Activated CD4-positive, alpha-beta T cell treated with anti-CD3 and anti-CD28 coated beads, Interleukin-2, amount 50 U/mL, for 24 hours (primary cell): Measurements from ENCODE around the gene MARCHF7.
"Not testable (repeated sequence)": the region's sequence is repeated elsewhere in the genome, so short reads cannot be mapped to it uniquely, and the experiment has no call there.

ENCODE experiments used
- DNase-seq, 2 donors: peaks; one replicate each; pipeline ENCODE4 v3.0.0-alpha.2; 2020; ENCODE audit warnings: low read depth in 1 of 2, low spot score in 1 of 2

MARCHF7 gene

DNA sequence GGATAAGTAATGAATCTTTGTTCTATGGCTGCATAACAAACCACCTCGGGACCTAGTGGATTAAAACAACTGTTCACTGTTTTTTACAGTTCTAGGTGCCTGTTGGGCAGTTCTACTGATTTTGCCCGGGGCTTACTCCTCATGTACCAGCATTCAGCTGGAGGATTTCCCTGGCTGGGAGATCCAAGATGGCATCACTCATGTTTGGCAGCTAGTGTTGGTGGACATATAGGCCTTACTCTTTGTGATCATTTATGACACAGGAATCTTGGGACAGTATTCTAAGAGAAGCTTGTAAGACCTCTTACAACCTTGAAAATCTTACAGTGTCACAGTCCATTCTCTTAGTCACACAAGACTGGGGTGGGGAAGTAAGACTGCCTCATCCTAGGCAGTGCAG, 4.6 kb downstream of the MARCHF7 start:
- DNase-seq = no peak

DNA sequence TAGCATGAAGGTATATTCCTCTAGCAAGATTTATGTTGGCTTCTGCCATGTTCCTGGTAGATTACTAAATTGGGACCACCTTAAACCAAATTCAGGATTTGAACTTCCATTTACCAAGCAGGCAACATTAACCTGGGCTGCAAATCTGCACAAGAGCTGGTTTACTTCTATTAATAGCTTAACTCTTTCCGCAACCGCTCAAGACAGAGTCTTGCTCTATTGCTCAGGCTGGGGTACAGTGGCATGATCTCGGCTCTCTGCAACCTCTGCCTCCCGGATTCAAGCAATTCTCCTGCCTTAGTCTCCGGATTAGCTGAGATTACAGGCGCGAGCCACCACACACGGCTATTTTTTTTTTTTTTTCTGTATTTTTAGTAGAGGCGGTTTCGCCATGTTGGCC, 8.4 kb downstream of the MARCHF7 start:
- DNase-seq = no peak

DNA sequence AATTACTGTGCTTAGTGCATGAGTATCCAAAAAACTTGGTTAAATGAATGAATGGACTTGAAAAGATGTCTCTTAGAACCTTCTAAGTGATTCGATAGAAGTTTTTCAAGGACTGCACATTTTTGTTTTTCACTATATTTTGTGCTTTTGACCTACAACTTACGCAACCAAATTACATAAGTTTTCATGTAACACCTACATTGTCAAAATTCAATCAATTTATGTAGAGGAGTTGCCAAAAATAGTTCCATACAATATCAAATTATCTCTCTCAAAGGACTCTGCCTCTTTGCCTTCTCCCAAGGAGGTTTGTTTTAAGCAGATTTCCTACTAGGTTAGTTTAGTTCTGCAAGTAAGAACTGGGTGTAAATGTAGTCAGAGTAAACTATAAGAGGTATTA, 10.3 kb downstream of the MARCHF7 start:
- DNase-seq = no peak

DNA sequence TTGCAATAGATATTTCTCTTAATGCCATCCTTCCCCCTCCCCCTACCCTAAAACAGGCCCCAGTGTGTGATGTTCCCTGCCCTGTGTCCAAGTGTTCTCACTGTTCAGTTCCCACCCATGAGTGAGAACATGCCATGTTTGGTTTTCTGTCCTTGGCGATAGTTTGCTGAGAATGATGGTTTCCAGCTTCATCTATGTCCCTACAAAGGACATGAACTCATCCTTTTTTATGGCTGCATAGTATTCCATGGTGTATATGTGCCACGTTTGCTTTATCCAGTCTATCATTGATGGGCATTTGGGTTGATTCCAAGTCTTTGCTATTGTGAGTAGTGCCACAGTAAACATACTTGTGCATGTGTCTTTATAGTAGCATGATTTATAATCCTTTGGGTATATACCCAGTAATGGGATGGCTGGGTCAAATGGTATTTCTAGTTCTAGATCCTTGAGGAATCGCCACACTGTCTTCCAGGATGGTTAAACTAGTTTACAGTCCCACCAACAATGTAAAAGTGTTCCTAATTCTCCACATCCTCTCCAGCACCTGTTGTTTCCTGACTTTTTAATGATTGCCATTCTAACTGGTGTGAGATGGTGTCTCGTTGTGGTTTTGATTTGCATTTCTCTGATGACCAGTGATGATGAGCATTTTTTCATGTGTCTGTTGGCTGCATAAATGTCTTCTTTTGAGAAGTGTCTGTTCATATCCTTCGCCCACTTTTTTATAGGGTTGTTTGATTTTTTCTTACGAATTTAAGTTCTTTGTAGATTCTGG, 12.7 kb downstream of the MARCHF7 start:
- DNase-seq = not testable (repeated sequence)

DNA sequence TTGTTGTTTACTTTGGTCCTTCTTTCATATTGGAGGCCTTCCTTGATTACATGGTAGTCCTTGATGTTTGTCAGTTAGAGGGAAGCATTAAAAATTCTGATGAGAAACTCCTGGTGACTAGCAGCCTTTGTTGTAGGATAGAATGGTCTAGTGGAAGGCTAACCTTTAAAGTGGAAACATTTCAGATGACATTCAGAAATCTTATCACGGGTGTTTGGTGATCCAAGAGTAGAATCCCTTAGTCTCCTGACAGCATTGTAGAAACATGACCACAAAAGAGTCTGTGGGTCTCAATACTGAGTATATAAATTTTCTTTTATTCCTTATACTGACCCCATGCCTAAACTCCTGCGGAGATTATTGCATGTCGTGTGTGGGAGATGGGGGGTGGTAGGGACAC, 13.4 kb downstream of the MARCHF7 start:
- no peak for DNase-seq

DNA sequence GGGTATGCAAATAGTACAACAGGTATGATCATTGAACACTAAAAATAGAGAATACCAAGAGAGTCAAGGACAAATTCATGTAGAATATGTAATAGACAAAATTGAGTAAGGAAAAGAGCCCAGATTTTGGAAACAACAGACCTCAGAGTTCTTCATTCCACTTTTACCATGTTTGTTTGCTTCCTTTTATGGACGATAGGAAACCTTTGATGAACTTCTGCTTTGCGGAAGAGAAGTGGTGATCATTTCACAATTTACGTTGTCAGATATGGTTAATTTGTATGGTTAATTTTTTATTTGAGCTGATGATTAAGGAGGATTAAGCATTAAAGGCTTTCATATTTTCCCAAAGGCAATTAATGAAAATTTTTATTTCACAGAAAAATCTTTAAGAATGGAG, 16.3 kb downstream of the MARCHF7 start:
- no peak for DNase-seq

DNA sequence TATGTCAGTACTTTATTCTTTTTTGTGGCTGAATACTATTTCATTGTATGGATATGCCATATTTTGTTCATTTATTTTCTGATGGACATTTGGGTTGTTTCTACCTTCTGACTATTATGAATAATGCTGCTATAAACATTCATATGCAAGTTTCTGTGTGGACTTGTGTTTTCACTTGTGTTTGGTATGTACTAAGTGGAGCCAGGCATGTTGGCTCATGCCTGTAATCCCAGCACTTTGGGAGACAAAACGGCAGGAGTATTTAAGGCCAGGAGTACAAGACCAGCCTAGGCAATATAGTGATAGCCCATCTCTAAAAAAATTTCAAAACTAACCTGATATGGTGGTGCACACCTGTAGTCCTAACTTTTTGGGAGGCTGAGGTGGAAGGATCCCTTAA, 23.3 kb downstream of the MARCHF7 start:
- no peak for DNase-seq

DNA sequence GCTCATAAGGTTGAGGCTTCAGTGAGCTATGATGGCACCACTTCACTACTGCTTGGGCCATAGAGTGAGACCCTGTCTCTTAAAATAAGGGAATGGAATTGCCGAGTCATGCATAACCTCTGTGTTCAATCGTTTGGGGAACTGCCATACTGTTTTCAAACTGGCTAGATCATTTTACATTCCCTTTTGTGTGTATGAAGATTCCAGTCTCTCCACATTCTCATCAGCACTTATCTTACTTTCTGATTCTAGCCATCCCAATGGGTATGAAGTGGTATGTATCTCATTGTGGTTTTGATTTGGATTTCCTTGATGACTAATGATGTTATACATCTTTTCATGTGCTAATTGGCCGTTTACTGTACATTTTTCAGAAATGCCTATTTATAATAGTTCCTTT, 23.7 kb downstream of the MARCHF7 start:
- no peak for DNase-seq

DNA sequence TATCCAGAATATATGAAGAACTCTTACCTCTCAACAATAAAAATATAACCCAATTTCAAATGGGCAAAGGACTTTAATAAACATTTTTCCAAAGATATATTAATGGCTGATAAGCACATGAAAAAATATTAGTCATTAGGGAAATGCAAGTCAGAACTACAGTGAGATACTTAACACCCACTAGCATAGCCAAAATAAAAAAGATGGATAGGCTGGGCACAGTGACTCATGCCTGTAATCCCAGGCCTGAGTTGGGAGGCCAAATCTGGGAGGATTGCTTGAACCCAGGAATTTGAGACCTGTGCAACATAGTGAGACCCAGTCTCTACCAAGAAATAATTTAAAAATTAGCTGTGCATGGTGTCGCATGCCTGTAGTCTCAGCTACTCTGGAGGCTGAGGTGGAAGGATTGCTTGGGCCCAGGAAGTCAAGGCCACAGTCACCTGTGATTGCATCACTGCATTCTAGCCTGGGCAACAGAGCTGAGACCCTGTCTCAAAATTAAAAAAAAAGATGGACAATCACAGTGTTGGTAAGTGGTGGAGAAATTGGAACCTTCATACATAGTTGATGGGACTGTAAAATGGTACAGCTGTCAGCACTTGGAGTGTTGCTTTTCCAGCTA, 25.1 kb downstream of the MARCHF7 start:
- no peak for DNase-seq

DNA sequence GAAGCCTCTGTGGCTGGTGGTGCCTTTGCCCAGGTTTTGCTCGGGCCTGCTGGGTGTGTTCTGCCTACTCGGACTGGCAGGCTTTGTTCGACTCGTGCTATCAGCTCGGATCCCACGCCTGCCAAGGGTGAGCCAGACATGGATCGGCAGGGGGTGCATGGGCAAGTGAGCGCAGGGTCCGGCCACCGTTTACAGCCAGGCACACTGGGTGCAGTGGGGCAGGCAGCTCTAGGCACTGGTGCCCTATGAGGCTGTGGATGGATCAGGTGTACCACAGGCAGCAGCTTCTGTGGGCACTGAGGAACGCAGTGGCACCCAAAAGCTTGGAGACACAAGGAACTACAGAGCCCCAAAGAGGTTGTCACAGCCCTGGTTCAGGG, 25.6 kb downstream of the MARCHF7 start:
- DNase-seq = no peak

DNA sequence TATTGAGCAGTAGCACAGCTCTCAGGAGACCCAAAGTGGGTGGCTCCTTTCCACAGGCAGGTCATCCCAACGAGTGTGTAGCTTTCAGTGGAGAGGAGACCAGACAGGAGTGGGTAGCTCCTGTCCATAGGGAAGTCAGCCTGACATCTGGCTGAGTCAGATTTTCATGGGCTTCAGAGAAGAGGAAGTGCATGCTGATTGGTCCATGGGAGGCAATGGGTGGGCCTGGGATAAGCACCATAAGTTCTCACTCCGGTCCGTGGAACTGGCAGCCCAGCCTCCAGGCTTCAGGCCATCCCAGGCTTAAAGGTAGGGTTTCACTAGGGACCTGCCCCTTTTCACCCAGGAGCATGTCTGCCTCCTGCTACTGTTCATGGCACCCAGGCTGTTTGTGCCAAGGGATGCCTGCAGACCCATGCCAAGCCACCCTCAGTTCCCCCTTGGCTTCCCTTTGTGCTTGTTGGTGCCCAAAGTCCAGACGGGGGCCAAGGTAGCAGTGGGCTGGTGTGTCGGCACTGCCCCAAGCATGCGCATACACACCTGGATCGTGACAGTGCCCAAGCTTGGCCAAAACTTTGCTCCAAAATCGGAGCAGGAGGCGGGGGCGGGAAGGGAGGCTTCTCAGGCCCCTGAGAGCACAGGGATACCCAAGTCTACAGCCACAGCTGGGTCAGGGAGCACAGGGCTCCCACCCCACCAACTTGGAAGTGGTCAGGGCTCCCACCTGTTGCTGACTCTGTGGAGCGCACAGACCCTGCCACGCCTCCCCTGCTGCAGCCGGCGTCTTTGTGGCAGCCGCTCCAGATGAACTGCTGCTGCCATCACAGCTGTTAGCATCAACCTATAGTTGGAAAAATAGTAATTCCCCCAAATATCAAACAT, 26.4 kb downstream of the MARCHF7 start:
- DNase-seq = no peak

DNA sequence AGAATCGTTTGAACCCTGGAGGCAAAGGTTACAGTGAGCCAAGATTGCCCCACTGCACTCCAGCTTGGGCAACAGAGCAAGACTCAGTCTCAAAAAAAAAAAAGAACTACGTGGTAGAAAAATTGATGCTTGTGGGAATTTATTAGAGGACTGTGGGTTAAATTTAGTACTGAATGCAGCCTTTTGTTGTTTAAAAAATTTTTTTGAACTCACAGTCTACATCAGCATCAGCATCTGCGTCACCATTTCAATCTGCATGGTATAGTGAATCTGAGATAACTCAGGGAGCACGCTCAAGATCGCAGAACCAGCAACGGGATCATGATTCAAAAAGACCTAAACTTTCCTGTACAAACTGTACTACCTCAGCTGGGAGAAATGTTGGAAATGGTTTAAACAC, 30.5 kb downstream of the MARCHF7 start:
- no peak for DNase-seq

DNA sequence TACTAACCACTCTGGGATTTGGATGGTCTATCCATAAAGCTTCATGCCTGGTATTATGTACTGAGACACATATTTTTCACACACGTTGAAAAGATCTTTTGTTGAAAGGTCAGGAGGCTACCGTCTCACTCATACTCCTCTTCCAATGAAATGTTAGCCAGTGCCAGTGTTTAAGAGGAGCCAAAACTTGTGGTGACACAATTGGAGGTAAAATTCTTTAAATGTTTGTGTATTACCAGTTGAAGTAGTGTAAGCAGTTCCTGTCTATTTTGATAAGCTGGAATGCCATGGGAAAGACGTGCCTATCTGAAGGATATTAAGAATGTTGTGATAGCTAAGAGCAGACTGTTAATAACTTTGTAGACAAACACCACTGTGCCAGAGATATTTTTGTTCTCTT, 32.1 kb downstream of the MARCHF7 start:
- no peak for DNase-seq

DNA sequence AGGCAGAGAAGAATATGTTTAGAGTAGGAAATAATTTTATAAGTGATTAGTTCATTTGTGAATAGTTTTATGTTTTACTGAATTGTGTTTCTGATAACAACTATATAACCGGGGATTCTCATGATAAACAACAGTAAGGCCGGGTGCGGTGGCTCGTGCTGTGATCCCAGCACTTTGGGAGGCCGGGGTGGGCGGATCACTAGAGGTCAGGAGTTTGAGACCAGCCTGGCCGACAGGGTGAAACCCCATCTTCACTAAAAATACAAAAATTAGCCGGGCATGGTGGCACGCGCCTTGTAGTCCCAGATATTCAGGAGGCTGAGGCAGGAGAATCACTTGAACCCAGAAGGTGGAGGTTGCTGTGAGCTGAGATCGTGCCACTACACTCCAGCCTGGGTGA, 32.9 kb downstream of the MARCHF7 start:
- DNase-seq = not testable (repeated sequence)

DNA sequence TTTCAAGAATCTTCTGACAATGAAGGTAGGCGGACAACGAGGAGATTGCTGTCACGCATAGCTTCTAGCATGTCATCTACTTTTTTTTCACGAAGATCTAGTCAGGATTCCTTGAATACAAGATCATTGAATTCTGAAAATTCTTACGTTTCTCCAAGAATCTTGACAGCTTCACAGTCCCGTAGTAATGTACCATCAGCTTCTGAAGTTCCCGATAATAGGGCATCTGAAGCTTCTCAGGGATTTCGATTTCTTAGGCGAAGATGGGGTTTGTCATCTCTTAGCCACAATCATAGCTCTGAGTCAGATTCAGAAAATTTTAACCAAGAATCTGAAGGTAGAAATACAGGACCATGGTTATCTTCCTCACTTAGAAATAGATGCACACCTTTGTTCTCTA, 35.8 kb downstream of the MARCHF7 start:
- no peak for DNase-seq

DNA sequence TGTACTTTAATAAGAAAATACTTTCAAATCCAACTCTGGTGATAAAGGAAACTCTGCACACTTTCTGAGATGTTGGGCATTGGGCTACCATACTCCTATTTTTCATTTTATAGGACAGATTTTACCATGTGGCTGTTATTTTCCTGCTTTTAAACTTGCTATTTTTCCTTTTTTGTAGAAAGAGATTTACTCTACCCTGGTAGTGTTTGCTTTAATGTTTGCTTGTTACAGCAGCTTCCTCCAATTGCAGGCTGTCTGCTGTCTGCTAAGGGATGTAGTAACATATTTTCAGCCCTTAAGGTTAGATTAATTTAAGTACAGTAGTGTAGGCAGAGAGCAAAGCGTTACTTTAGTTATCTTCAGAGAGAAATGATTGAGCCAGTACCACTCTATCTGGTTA, 38.6 kb downstream of the MARCHF7 start:
- no peak for DNase-seq

DNA sequence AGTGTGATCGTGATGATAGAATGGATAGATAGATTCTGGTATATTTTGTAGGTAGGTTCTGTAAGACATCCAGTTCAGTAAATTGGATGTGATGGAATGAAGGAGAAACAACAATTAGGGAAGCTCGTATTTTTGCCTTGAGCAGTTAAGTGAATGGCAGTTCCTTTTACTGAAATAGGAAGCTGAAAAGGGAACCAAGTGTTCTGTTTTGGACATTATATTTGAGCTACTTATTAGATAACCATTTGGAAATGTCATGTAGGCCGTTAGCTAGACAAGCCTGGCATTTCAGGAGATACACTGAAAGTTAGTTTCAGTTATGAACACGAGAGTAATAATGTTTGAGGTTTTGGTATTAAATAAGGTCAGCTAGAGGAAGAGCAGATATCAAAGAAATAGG, 41.5 kb downstream of the MARCHF7 start:
- no peak for DNase-seq

DNA sequence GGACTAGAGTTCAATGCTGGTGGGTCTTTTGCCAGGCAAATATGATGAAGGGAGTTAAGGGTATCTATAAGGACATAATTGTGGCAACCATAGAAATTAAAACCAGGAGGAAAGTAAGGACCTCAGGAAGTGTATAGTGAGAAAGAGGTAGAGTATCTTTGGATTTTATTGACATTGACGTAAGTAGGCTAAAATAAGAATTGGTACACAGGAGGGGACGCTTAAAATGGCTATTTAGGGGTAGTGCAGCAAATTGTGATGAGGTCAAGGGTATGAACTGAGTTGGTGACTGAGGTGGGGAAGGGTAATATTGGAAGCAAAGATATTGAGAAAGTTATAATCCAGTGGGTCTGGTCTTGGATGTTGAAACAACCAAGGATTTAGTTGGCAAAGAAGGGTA, 42.7 kb downstream of the MARCHF7 start:
- no peak for DNase-seq

DNA sequence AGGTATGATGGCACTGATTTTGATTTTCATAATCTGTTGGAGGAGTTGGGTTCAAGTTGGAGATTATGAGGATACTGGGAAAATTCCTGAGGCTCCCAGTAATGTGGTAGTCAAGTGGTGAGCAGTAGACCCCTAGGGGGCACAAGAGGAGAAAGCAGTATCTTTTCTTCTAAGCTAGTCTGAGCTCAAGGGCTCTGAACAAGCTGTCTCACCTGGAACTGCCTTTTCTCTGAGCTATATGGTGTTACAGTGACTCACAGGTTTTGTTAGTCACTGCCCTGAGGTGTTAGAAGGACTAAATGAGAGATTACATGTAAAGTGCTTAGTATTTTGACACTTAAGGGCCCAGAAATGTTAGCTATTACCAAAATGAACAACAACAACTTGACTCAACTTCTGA, 43.5 kb downstream of the MARCHF7 start:
- peak in 1 of 2 donors; percentile 28 for DNase-seq

DNA sequence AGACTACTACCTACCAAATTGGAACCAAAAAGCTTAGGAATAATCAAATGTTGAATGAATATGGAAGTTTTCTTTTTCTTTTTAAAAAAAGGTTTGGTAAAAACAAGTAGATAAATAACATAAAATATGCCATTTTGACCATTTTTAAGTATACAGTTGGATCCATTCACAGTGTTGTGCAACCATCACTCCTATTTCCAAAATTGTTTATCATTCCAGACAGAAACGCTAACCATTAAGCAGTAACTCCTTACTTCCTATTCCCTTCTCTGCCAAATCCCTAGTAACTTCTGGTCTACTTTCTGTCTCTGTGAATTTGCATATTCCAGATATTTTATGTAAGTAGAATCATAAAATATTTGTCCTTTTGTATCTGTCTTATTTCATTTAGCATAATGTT, 45.9 kb downstream of the MARCHF7 start:
- DNase-seq = no peak

DNA sequence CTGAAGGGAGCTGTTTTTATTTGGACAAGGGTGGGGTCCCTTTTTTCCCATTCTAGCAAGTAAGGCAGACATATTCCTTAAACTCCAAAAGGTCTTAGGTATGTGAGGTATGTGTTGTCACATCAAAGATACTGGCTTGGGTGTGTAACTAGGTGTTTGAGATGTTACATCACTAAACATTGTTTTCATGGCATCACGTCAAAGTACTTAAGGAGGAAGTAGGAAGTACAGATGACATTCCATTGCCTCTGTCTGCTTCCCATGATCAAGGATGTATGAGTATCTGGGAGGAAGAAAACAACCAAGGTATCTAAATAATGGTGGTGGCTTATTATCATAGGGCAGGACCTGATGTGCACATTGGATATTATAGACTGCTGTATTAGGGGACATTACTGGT, 46.4 kb downstream of the MARCHF7 start:
- no peak for DNase-seq

DNA sequence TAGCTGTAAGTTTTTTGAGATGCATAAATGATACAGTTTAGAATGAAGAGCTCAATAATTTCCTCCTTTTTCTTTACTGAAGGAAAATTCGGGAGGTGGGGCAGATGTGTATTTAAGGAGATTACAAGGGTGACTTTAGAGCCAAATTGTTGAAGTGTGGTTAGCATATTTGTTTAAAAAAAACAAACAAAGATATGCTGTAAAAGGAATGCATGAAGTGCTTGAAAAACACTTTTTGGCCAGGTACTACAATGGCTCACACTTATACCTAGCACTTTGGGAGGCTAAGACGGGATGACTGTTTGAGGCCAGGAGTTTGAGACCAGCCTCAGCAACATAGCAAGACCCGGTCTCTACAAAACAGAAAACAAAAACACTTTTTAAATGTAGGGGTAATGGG, 47.3 kb downstream of the MARCHF7 start:
- DNase-seq = no peak
